ENCODE measurements around the gene TNS4. TPM values are rescaled to one million over a fixed set of nuclear protein-coding genes. Genes with fewer than 3 reads are reported as not detected.

The TNS4 gene
- total RNA-seq, 1 experiment from 2014 or later = 36.6 TPM

GRCh38 chr17:40459636-40460603 is 41.5 kb downstream of the TNS4 start:
- Histone ChIP-seq H3K4me2 (ENCODE audit: low read length) (no peak overlapping the region), H4K20me1 (ENCODE audit: insufficient read depth) (no peaks in the 10 kb centered on the region), H3K9me3 (ENCODE audit: control insufficient read depth in 1 of 2, insufficient read depth in 1 of 2, low read depth in 1 of 2, low read length in 2 of 2) (no peaks in the 10 kb centered on the region), H3K9me2 (ENCODE audit: insufficient read depth) (no peaks in the 10 kb centered on the region), H2AFZ (ENCODE audit: low read depth, low read length, poor library complexity, severe bottlenecking) (no peak overlapping the region), H3K27ac (ENCODE audit: low read depth, low read length) (no peak overlapping the region), H3K36me3 (ENCODE audit: control insufficient read depth in 1 of 2, insufficient read depth in 2 of 2, low read length in 2 of 2) (no peaks in the 10 kb centered on the region), H3K4me3 (replicated peaks in 1 of 2; ENCODE audit: low read depth in 1 of 2, low read length in 2 of 2) (no peak overlapping the region), H3K79me2 (ENCODE audit: insufficient read depth, low read length) (no peaks in the 10 kb centered on the region), H3K9ac (ENCODE audit: low read length) (no peak overlapping the region), H3K27me3 (ENCODE audit: insufficient read depth, low read length) (no peaks in the 10 kb centered on the region), H3K4me1 (ENCODE audit: control insufficient read depth in 1 of 2, insufficient read depth in 2 of 2, low read length in 2 of 2) (peaks cover 0 to 4% of the 10 kb centered on the region in 2 experiments; a peak in 1 of 4 replicates)
- no peak for TF ChIP-seq CEBPB (IDR thresholded peaks at IDR 0.05; ENCODE audit: low read depth)
- no peak for TF ChIP-seq SP1 (IDR thresholded peaks at IDR 0.05; ENCODE audit: low read depth)
- no peak for TF ChIP-seq MAX (IDR thresholded peaks at IDR 0.05)
- TF ChIP-seq CBX3 (IDR thresholded peaks at IDR 0.05; ENCODE audit: low read depth) = no peak
- no peak for TF ChIP-seq ZBTB33 (IDR thresholded peaks at IDR 0.05; ENCODE audit: extremely low read depth, insufficient replicate concordance, low read length)
- ChIA-PET POLR2A (no interaction called here), CTCF (no interaction called here), RAD21 (ENCODE audit: low non-redundant PET in 1 of 2, low total read pairs in 2 of 2, uncharacterized antibody in 2 of 2, unreplicated experiment in 2 of 2) (no interaction called here)
- DNase-seq (ENCODE audit: low read depth, low spot score) (no peak), ATAC-seq (no peak)
- intact Hi-C loops (cut with micrococcal nuclease) = no loop called here
- no TSS peak for BruUV-seq (replicated peaks)
